Adrenal gland (tissue), 5 donors: ENCODE results near the gene LSS.

ENCODE experiments used
- POLR2A ChIP-seq, 2 donors: fragments of 450-650 bp; IDR thresholded peaks; one replicate each; pipeline ENCODE4 v1.6.1; 2017; ENCODE audit warnings: antibody characterized with exemption in 2 of 2, mild to moderate bottlenecking in 2 of 2, moderate library complexity in 1 of 2
- TF ChIP-seq, protein P1 (sequence below), 6 experiments: fragments of 450-650 bp in 4 of 6; fragments of 200-600 bp in 2 of 6; sonication (generic) in 1 of 6; IDR thresholded peaks; 1 replicate in 5 of 6; 2 replicates in 1 of 6; pipeline versions ENCODE4 v1.5.1 to v1.8.0; 2016 to 2021; ENCODE audit warnings: antibody characterized with exemption in 6 of 6, mild to moderate bottlenecking in 2 of 6, moderate library complexity in 1 of 6
- donor health status: DM: no; HTN: no; CAD: no.

- TF ChIP-seq POLR2A (IDR thresholded peaks at IDR 0.05), result no peak
- TF ChIP-seq, protein P1, sequence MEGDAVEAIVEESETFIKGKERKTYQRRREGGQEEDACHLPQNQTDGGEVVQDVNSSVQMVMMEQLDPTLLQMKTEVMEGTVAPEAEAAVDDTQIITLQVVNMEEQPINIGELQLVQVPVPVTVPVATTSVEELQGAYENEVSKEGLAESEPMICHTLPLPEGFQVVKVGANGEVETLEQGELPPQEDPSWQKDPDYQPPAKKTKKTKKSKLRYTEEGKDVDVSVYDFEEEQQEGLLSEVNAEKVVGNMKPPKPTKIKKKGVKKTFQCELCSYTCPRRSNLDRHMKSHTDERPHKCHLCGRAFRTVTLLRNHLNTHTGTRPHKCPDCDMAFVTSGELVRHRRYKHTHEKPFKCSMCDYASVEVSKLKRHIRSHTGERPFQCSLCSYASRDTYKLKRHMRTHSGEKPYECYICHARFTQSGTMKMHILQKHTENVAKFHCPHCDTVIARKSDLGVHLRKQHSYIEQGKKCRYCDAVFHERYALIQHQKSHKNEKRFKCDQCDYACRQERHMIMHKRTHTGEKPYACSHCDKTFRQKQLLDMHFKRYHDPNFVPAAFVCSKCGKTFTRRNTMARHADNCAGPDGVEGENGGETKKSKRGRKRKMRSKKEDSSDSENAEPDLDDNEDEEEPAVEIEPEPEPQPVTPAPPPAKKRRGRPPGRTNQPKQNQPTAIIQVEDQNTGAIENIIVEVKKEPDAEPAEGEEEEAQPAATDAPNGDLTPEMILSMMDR (IDR thresholded peaks at IDR 0.05), result no peak
These were observed 81.7 kb downstream of the LSS start for GRCh38 chr21:46146856-46147255.
